ENCODE data around the gene FBXL17.

- no peak for TF ChIP-seq CTCF (conservative IDR thresholded peaks at IDR 0.05; ENCODE audit: low read length)
- no peak for TF ChIP-seq EZH2phosphoT487 (IDR thresholded peaks at IDR 0.05; ENCODE audit: borderline replicate concordance)
These were observed 497.0 kb downstream of the FBXL17 start for GRCh38 chr5:107884871-107885270.
